ENCODE data around the gene TFAP2A.

DNA sequence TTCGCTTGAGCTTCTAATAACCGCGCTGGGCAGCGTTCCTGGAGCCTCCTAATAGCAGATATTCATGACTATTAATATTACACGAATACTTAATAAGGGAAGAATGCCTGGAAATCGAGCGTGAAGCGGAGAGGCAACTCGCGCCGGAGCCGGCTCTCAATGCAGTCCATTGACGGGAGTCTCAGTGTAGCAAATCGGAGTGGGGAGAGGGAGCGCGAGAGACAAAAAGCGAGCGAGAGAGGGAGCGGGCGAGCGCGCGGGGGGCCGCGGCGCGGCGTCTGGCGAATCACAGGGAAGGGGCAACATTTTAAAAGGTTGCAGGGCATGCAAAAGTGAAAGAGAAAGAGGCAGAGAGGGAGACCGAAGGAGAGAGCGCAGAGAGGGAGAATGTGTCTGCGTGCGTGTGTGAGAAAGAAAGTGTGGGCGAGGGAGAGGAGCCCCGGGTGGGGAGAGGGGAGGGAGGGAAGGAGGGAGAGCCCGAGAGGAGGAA, 2.9 kb downstream of the TFAP2A start:
- no peak for TF ChIP-seq EZH2 (IDR thresholded peaks at IDR 0.05; ENCODE audit: borderline replicate concordance, low read length)
- TF ChIP-seq, protein P1, sequence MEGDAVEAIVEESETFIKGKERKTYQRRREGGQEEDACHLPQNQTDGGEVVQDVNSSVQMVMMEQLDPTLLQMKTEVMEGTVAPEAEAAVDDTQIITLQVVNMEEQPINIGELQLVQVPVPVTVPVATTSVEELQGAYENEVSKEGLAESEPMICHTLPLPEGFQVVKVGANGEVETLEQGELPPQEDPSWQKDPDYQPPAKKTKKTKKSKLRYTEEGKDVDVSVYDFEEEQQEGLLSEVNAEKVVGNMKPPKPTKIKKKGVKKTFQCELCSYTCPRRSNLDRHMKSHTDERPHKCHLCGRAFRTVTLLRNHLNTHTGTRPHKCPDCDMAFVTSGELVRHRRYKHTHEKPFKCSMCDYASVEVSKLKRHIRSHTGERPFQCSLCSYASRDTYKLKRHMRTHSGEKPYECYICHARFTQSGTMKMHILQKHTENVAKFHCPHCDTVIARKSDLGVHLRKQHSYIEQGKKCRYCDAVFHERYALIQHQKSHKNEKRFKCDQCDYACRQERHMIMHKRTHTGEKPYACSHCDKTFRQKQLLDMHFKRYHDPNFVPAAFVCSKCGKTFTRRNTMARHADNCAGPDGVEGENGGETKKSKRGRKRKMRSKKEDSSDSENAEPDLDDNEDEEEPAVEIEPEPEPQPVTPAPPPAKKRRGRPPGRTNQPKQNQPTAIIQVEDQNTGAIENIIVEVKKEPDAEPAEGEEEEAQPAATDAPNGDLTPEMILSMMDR (IDR thresholded peaks at IDR 0.05; ENCODE audit: low read length) = no peak
